ENCODE data around the gene NLK. TPM values are rescaled to one million over a fixed set of nuclear protein-coding genes. Genes with fewer than 3 reads are reported as not detected.

NLK gene
- total RNA-seq, 1 experiment from 2014 or later, result 14.5 TPM

DNA sequence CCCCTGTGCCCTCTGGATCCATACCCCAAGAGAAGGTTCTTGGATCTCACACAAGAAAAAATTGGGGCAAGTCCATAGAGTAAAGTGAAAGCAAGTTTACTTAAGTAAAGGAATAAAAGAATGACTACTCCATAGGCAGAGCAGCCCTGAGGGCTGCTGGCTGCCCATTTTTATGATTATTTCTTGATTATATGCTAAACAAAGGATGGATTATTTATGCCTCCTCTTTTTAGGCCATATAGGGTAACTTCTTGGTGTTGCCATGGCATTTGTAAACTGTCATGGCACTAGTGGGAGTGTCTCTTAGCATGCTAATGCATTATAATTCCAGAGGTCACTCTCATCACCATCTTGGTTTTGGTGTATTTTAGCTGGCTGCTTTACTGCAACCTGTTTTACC, 70.8 kb downstream of the NLK start:
- DNase-seq (ENCODE audit: low spot score), result no peak

DNA sequence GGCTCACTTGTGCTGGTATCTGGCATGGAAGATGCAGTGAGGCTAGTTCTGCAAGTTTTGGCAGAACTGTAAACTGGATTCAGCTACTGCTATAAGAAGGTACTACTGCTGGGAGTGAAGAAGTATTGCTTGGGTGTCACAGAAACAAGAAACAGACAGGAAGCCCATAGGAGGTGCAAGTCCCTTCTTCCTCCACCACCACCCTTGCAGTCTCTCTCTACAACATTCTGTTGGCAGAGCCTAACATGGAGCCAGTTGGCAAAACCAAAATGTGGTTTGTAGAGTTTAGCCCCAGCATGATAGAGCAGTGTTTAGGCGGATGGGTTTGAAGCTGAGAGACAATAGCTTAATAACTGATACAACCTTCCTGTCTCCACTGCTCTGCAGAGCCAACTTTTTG, 72.6 kb downstream of the NLK start:
- no peak for DNase-seq (ENCODE audit: low spot score)

DNA sequence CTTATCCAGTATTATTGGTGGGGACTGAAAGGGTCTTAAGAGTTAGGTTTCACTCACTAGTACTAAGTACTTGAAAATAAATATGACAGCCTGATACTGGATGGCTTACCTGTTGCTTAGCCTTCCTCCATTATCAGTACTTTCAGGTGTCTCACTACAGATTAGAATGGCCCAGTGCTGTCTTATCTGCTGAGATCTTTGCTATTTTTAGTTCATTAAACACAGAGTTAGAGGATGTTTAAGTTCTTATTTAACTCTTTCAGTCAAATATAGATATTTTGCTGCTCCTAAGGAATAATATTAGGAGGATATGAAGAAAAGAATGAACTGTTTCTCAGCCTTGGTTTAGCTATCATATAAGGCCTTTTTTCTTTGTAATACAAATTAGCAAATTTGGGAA, 74.8 kb downstream of the NLK start:
- no peak for DNase-seq (ENCODE audit: low spot score)

DNA sequence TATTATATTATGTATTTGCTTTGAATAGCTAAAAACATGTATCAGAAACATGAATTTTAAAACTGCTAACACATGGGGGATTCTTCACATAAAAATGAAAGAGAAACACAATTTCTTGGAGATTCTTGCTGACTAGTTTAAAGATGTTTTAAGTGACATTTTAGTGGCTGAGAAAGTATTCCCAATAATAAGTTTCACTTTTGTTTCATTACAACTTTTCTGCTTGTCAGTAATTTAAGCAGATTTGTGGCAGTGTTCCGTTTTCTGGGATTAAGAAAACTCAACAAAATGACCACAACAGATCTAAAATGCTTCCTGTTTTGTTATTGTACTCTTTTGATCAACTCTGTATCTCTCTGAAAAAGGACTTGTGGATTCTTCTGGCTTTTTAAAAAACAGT, 75.9 kb downstream of the NLK start:
- DNase-seq (ENCODE audit: low spot score), result no peak

DNA sequence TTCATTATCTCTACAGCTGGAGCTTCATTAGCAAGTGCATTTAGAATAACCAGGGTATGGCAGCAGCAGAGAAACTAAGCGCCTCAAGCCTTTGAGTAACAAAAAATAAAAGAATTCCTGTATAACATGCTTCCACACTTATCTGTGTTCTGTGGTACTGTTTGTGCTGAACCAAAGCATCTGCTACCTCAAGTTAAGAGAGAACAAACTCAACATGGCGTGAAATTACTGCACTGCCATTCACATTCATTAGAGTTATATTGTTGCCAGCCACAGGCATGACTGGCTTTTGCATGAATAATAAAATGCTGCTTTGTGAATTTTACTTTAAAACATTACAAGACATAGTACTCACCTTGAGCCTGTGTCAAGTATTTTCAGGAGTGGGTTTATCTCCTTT, 76.6 kb downstream of the NLK start:
- DNase-seq (ENCODE audit: low spot score), result no peak

DNA sequence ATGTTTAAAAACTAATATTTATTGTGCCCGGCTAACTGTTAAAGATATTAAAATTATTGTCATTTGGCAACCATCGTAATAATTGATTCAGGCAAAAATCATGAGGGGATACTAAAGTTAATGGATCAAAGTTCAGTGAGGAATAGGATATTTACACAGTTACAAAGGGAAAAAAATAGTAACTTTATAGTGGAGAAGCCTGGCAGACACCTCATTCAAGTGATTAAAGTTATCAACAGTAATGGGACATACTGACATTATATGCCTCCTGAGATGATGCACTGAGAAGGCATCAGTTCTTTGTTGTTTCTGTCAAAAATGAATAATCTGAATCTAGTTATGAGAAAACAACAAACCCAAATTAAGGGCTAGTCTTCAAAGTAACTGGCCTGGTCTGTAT, 77.1 kb downstream of the NLK start:
- no peak for DNase-seq (ENCODE audit: low spot score)

DNA sequence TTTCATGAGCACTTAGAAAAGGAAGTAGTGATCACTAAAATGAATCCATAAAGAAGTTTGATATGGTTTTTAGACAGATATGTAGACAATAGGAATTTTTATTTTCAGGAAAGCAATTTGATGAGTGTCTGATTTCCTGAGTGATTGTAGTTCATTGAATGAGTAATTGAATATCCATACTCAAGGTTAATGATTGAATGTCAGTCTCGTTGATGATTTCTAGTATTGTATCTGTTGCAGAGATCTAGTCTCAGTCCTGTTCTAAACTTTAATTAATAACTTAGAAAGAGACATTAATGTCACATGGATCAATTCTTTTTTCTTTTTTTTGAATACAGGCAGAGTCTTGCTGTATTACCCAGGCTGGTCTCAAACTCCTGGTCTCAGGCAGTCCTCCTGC, 78.3 kb downstream of the NLK start:
- no peak for DNase-seq (ENCODE audit: low spot score)

DNA sequence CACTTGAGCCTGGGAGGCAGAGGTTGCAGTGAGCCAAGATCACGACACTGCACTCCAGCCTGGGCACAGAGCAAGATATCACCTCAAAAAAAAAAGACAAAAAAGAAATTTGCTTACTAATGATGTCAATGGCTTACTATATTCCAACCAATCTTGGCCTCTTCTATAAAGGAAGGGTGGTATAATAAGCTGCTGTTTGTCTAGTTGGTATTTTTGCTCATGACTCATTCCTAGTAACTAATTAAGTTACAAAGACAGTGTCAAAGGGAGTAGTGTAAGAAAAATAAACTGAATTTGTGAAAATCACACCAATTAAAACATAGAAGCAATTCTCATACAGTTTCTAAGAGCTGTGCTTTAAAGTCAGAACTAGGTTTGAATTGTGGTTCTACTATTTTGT, 82.5 kb downstream of the NLK start:
- no peak for DNase-seq (ENCODE audit: low spot score)

DNA sequence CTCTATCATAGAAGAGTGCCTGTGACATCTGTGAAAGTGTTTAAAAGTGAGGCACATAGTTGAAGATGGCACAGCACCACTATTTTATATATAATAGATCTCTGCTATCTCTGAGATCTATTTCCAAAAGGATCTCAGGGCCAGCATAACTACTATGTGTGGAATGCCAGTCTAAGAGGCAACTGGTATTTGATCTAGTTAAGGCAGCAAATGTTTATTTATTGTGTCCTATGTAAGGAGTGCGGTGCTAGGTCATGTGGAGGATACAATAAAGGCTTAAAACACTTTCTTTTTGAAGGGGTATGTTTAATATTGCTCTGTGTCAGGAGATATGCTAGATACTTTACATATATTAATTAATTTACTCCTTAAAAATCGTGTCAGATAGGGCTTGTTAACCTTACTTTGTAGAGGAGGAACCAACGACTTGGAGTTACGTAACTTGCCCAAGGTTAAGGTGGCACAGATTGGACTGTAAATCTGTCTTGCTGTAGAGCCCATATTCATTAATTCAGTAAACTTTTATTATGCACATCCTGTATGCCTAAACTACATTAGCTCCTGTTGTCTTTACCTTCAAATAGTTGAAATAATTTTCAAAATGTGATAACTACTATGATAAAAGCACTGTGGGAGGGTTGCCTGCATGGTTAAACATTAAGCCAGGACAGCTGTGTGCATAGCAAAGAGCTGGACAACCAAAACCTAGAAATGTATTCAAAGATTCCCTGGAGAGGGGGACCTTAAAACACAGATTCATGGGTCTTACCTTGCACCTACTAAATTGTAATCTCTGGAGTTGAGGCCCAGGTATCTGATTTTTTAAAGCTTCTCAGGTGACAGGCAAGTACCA, 83.3 kb downstream of the NLK start:
- DNase-seq (ENCODE audit: low spot score), result no peak

DNA sequence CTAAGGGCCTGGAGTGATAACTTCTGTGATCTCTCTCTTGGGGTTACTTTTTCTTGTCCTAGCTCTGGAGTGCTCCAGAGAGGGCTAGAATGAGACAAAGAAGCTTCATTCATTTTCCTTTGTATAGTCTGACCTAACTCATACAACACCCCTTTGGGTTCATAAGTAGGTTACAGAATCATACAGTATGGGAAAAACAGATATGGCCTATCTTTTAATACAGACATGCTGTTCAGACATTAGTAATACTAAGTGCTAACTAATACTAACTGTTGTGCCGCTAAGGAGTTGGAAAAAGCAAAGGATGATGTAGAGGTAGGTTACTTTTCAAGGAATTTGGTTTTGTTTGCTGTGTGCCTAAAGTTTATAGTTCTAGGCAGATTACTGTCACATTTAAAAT, 84.7 kb downstream of the NLK start:
- no peak for DNase-seq (ENCODE audit: low spot score)

DNA sequence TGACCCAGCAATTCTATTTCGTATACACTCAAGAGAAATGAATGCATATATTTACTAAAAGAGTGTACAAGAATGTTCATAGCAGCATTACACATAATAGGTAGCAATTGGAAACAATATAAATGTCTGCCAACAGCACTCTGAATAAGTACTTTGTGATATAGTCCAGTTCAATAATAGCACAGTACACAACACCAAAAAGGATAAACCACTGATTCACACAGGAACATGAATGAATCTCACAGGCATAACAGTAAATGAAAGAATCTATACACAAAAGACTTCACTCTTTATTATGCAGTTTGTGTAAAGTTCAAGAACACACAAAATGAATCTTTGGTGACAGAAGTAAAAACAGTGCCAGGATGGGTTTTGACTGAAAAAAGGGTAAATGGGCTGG, 86.3 kb downstream of the NLK start:
- DNase-seq (ENCODE audit: low spot score), result no peak

DNA sequence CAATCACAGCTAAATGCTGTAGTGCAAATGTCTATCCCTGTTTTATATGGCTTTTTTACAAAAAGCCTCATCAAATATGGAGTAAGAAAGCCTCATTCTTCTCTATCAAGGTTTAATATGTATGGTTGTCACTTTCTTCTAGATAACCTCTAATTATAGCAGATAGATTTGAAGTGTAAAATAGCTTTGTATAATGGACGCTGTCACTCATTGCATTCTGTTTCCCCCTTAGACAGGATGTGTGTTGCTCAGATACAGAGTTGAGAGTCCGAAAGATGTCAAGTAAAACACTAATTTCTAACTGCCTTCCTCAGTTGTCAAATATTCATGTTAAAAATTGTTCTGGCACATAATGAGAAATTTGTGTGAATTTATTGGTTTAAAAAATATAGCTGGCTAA, 88.0 kb downstream of the NLK start:
- no peak for DNase-seq (ENCODE audit: low spot score)

DNA sequence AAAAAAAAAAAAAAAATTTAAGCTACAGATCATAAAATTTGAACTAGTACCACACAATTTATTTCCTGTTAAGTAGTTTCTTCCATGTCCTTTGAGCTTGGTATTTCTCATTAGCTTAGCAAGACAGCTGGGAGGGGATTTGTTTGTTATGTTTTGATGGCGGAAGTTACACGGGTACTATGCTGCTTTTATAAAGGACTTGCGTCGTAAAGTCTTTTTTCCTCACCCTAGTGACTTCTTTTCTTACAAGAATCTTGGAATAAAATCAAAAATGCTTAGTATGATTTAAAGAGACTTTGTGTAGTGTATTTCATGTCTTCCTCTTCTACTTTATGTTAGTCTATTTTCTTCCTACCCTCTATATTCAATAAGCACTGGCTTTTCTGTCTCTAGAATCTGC, 89.1 kb downstream of the NLK start:
- DNase-seq (ENCODE audit: low spot score), result no peak

DNA sequence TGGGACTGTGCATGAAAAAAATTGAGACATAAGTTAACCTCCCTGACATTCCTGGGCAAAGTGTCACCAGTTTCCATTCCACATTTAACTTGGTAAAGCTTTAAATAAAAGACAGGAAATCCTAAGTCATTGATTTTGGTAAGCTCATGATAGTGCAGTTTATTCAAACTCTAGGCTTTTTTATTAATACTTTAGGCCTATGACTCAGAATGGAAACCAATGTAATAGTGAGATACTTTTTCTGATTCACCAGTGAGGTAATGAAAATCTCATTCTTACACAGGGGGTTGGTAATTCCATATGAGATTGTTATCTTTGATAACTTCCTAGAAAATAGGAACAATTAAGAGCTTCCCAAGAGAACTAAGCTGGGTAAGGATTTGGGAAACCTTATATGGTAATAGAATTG, 91.1 kb downstream of the NLK start:
- peak; percentile 15 for DNase-seq (ENCODE audit: low spot score)

DNA sequence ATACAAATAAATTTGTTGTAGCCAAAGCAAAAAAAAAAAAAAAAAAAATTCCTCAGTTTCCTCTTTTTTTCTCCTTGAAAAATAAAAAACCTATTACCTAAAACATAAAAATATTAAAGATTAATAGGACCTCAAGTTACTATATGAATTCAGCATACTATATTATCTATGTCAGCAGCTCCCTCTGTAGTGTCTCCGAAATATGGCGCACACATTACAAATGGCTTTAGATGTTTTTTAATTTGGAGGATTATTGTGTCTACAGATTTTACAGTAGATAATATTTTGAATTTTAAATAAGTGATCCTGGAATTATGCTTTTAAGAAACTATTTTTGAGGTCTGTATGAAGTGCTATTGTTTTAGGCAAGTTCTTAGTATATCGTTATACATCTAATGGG, 94.4 kb downstream of the NLK start:
- DNase-seq (ENCODE audit: low spot score), result no peak

DNA sequence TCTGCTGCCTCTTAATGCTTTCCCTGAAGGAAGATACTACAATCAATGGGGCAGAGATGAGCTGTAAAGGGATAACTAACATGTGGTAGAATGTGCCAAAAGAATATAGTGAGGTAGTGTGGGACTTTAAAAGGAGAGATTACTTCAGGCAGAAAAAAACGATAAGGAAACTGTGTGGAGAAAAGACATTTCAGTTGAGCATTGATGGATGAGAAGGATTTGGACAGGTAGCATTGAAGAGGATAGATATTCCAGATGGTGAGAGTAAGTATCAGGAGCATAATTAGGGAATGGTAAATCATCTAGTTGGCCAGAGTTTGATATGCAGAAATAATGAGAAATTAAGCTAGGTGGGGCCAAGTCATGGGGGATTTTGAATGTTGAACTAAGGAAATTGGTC, 97.3 kb downstream of the NLK start:
- DNase-seq (ENCODE audit: low spot score), result no peak

DNA sequence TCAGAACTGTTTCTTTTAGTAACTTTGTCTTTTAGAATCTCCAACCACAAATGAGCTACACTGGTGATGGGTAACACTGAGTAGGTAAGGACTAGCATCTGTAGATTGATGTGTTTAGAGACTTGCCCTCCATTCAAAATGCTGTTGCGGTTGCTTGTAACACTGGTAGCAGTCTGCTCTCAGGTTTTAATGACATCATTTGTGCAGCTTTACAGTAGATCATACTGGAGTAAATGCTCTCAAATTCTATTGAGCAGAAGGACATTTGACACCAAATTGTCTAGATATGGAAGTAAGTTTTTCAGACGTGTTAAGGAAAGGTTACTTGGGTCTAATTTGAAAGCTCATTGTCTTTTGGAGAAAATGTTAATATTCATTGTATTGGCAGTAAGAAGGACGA, 98.8 kb downstream of the NLK start:
- DNase-seq (ENCODE audit: low spot score), result no peak

DNA sequence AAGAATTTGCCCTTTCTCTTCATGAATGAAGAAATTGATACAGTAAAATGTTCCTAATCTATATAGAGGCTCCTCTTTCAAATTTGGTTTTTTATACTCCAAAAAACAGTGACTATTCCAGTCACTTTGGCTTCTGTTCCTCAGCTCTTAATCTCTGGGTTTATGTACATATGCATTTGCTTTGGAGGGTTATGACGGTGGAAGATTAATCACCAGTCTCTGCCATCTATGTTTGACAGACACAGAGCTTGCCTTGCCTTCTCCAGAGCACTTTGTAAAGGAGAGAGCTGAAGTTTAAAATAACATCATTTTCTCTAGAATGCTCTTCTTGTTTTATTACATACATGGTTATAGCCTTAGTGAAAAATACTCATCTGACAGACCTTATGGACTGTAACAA, 99.3 kb downstream of the NLK start:
- no peak for DNase-seq (ENCODE audit: low spot score)

DNA sequence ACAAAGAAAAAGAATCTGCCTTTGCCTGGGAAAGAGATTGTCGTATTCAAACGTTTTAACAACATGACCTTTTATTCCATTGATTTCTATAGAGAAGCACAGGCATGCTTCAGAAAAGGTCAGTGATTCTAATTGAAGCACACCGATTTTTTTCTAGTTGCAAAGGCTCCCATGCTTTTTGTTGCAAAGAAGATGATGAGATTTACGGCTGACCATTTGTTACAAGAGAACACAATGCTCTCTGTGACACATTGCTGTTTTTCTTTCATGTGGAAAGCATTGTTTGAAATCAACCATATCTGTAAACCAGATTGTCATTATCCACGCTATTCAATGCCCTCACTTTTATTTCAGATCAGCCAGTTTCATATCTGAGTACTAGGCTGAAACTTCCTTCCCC, 99.8 kb downstream of the NLK start:
- no peak for DNase-seq (ENCODE audit: low spot score)

DNA sequence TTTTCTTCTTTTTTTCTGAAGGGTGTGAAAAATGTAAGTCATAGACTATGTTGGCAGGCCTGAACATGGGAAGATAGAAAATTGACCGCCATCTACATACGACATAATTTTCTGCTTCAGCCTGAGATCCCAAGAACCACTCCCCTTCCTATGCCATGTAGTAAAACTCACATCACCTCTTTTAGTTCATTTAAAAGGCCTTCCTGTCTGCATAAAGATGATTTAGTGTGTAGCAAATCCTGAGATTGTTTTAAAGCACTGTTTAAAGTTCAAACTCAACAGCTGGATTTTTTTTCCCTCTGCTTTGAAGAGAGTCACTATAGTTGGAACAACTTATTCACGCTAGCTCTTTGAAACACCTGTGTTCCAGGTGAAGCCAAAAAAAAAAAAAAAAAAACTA, 101.5 kb downstream of the NLK start:
- DNase-seq (ENCODE audit: low spot score), result no peak

DNA sequence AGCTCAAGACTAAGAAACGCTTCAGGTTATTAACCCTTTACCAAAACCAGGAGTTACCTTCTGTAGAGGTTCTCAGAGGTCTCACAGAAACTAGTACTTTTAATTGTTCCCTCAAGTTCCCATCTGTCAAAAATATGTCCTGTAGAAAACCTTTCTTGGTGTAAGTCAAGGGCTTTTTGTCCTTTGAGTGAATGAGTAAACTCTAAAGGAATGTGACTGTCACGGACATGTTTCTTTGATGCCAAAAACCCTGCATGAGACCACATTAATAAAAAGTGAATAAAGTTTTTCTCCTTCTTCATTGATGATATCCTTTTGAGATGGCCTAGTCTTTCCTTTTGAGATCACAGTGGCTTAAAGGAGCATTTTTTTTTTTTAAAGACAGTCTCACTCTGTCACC, 102.9 kb downstream of the NLK start:
- DNase-seq (ENCODE audit: low spot score), result no peak

DNA sequence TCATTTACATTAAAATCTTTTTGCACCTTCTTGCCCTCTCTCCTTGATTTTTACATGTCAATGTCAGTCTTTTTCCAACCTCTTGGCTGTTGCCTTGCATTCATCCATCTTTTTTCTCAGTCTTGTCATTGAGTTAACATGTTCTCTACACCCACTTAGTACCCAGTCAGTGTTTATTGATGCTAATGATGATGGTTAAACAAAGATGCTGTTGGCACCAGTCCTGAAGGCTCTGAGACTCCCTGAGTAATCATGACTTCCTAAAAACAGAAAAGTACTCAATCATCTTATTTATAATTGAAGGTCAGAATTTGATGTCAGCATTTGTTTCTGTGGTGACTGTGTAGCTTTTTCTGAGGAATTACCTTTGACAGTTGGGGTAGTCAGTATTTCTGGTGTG, 104.5 kb downstream of the NLK start:
- DNase-seq (ENCODE audit: low spot score), result no peak

DNA sequence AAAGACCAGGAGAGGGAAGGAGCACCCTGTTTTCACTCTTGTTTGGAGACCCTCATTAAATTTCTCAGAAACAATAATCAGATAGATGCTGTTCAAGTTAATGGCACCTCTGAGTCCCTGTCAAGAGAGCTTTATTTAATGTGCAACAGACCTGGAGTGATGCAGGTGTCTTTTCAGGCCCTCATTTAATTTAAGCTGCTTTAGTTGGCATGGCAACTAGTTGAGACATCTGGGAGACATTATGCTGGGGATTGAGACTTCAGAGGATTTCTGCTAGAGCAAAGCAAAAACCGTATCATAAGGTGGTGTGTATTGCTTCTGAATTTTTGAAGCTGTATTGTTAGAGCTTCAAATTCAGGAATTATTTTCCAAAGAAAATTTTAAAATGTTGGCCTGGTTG, 108.5 kb downstream of the NLK start:
- no peak for DNase-seq (ENCODE audit: low spot score)

DNA sequence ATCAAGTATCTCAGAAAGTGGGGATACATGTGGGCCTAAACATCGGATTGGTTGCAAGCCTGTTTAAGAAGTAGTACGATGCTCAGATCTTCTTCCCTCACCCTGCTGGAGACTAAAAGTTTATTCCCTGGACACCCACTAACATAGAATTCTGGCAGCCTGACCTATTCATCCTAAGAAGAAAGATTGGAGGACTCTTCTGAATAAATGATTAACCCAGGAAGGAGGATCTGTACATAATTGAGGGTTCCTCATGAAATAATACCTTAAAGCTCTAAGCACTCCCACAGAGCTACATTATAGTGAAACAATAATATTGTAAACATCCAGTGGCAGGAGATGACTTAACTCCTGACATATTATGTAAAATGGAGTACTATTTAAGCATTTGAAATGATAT, 111.7 kb downstream of the NLK start:
- no peak for DNase-seq (ENCODE audit: low spot score)
